GM20000 (cell line): ENCODE measurements around the gene TMTC1.

Source experiments
- DNase-seq: peaks from one replicate; pipeline ENCODE4 v3.0.0; 2012; ENCODE audit warnings: low spot score
- TF ChIP-seq, protein P1 (sequence below): IDR thresholded peaks from 2 replicates; pipeline ENCODE4 v1.5.1; 2012; ENCODE audit warnings: mild to moderate bottlenecking, control low read depth; ENCODE audit errors: extremely low read depth, missing control alignments

Gene TMTC1

DNA sequence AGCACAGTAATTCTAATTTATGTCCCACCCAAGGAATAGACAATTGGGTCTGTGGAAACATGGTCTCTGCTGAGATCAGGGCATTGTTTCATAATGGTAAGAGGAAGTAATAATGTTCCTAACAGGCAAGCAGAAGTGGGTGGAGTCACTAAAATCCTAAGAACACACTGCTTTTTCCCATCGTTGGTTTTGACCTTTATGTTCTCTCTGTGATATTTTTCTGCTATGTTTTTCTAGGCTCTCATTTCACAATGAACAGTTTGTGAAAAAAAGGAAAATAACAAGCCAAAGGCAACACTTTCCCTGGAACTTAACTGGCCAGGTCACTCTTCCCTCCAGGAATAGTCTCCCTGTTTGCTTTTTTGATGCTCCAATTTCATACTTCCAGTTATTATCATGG, 205.7 kb downstream of the TMTC1 start:
- TF ChIP-seq, protein P1, sequence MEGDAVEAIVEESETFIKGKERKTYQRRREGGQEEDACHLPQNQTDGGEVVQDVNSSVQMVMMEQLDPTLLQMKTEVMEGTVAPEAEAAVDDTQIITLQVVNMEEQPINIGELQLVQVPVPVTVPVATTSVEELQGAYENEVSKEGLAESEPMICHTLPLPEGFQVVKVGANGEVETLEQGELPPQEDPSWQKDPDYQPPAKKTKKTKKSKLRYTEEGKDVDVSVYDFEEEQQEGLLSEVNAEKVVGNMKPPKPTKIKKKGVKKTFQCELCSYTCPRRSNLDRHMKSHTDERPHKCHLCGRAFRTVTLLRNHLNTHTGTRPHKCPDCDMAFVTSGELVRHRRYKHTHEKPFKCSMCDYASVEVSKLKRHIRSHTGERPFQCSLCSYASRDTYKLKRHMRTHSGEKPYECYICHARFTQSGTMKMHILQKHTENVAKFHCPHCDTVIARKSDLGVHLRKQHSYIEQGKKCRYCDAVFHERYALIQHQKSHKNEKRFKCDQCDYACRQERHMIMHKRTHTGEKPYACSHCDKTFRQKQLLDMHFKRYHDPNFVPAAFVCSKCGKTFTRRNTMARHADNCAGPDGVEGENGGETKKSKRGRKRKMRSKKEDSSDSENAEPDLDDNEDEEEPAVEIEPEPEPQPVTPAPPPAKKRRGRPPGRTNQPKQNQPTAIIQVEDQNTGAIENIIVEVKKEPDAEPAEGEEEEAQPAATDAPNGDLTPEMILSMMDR = no peak
- DNase-seq = no peak

DNA sequence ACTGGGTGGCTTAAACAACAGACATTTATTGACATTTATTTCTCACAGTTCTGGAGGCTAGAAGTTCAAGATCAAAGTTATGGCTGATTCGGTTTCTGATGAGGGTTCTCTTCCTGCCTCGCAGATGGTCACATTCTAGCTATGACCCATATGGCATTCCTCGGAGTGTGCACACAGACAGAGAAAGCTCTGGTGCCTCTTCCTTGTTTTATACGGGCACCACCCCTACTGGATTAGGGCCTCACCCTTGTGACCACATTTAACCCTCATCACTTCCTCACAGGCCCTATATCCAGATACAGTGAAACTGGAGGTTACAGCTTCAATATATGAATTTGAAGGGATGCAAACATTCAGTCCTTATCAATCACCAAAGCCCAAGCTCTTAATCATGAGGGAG, 209.2 kb downstream of the TMTC1 start:
- DNase-seq = no peak
- TF ChIP-seq, protein P1 = no peak

DNA sequence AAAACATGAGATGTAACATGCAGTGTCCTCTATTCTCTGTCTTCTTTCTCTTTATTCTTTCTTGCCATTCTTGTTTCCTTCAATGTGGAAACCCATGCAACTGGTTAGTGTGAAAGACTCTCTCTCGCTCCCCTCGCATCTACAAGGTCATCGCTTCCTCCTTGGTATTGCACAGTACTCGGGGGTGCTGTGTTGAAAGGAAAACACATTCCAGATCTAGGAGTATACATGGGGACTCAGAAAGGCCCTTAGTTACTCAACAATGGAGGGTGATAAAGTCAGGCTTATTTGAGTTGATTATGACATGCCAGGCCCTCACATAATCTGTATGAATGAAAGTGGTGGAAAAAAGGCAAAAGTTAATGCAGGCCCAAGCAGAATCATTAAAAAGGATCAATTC, 210.8 kb downstream of the TMTC1 start:
- DNase-seq = no peak
- TF ChIP-seq, protein P1 = no peak

DNA sequence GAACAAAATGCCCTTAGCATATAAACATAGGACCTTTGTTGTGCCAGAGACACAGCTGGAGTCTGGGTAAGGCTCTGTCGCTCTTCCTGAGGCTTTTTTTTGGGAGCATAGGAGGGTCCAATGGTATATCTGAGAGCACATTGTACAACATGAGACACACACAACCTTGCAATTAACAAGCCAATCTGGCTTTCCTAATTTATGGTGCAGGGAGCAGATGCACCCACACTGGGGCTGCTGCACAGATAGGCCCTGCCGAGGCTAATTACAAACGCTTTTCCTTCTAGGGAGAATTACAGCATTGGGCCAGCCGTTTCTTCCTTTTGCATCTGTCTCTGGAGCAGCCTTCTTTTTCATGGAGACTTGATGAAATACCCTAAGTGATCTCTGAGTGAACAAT, 211.3 kb downstream of the TMTC1 start:
- DNase-seq = no peak
- TF ChIP-seq, protein P1 = no peak

DNA sequence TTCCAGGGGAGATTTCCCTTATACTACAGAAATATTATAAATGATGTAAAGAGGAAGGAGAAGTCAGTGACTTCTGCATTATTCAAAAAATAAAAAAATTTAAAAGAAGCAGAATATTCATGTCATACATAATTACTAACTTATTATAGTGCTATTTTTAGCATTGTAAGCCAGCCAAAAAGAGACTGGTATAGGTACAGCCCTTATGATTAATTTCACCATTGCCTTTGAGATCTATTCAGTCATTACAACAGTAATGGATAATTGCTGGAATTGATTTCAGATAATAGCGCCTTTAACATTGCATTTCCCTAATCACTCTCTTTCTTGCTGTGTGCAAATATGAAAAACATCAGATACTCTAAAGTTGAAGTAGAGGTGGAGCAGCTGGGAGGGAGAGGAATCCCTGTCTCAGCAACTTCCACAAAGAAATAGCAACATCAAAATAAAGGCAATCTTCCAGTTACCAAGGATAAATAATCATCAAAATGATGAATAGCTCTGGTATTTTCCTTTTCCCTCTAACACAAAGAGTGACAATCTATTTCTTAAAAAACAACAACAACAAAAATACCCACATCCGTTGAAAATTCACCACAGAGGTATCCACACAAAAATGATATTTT, 214.5 kb downstream of the TMTC1 start:
- DNase-seq = no peak

DNA sequence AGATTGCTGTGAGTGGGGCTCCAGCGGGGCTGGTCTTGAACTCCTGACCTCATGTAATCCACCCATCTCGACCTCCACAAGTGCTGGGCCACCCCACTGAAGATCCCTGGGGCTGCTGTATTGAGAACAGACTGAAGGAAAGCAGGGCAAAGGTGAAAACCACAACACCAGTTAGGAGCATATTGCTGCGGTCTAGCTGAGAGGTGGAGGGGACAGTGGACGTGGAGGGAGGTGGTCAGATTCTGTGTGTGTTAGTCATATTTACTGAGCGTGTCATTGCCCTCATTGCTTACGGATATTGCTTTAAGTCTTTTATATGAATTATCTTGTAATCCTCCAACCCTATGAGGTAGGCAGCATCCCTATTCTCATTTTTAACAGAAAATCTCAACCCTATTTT, 217.3 kb downstream of the TMTC1 start:
- DNase-seq = no peak
- TF ChIP-seq, protein P1 = no peak

More for the DNA sequence above, 214.5 kb downstream of the TMTC1 start:
- TF ChIP-seq, protein P1 = no peak

DNA sequence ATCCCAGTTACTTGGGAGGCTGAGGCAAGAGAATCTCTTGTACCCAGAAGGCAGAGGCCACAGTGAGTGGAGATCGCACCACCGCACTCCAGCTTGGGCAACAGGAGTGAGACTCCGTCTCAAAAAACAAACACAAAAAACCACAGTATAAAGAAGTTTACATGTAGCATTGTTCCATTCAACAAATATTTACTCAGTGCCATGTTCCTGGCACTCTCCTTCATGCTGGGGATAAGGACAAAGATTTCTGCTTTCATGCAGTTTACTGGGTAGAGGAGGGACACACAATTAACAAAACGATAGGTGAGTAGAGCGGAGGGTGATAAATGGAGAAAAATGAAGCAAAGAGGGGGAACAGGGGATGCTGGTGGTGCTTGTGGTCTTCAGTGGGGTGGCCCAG, 218.0 kb downstream of the TMTC1 start:
- no peak for DNase-seq
- TF ChIP-seq, protein P1 = no peak
